Erythroblast (primary cell): ENCODE results near the gene OPN3.

Experiments used
- GATA1 ChIP-seq: IDR thresholded peaks from 2 replicates; pipeline ENCODE4 v1.6.1; 2011; ENCODE audit warnings: low read depth, mild to moderate bottlenecking, control low read depth, low read length, moderate library complexity
- POLR2A ChIP-seq: IDR thresholded peaks from 2 replicates; pipeline ENCODE4 v1.6.1; 2011; ENCODE audit warnings: mild to moderate bottlenecking, low read length

- no peak for TF ChIP-seq POLR2A
- TF ChIP-seq GATA1: no peak
Observed at GRCh38 chr1:241666419-241666818, 26.2 kb upstream of the OPN3 start.
